Measurements from ENCODE around the gene SYNJ2. TPM values are rescaled to one million over a fixed set of nuclear protein-coding genes. Genes with fewer than 3 reads are reported as not detected.

Gene SYNJ2
- total RNA-seq, 5 donors from 2014 or later (not counting 1 experiment from before 2014, with no cell fraction given): 20.0 to 37.0 (median 22.3) TPM

GRCh38 chr6:157987788-157988699 lies 6.4 kb downstream of the SYNJ2 start:
- H3K27ac ChIP-seq (ENCODE audit: low read length): no peak overlapping the region
- 90% methylated on average over 15 of the region's 20 CpGs for WGBS (ENCODE audit: insufficient coverage)
- H3K4me1 Mint-ChIP-seq: peaks cover 62 to 72% (median 63%) of the 10 kb centered on the region in 3 donors
- no peaks in the 10 kb centered on the region for H3K27me3 ChIP-seq (replicated peaks in 1 of 2; ENCODE audit: control insufficient read depth in 2 of 2, extremely low read depth in 1 of 2, insufficient read depth in 2 of 2, low read length in 1 of 2)
- peaks cover 3% of the 10 kb centered on the region for H3K36me3 Mint-ChIP-seq
- H3K4me3 Mint-ChIP-seq: no peak overlapping the region
- H3K9me3 ChIP-seq: no peaks in the 10 kb centered on the region
- peak overlapping the region in 1 of 2 donors; percentile 56 for H3K27ac Mint-ChIP-seq
- H3K4me3 ChIP-seq (ENCODE audit: control insufficient read depth in 1 of 2, extremely low read depth in 1 of 2, low read length in 1 of 2): no peak overlapping the region
- H3K27me3 Mint-ChIP-seq: no peaks in the 10 kb centered on the region
- CTCF ChIA-PET: no interaction called here
- H3K36me3 ChIP-seq (ENCODE audit: control insufficient read depth in 2 of 2, extremely low read depth in 1 of 2, insufficient read depth in 1 of 2, low read length in 1 of 2): peaks cover 0 to 2% of the 10 kb centered on the region in 2 donors
- no peak for ATAC-seq (replicated peaks in 1 of 4)
- peaks cover 53 to 59% of the 10 kb centered on the region in 2 experiments for H3K4me1 ChIP-seq (ENCODE audit: control insufficient read depth in 1 of 2, extremely low read depth in 1 of 2, insufficient read depth in 2 of 2, low read length in 2 of 2)
- POLR2A ChIA-PET: no interaction called here
- no peaks in the 10 kb centered on the region for H3K9me3 Mint-ChIP-seq
- DNase-seq: no peak

- no peak overlapping the region for H3K4me3 ChIP-seq (ENCODE audit: control insufficient read depth in 1 of 2, extremely low read depth in 1 of 2, low read length in 1 of 2)
- WGBS (ENCODE audit: insufficient coverage): 90% methylated on average over 2 of the region's 8 CpGs
- peaks cover 49 to 58% of the 10 kb centered on the region in 2 experiments for H3K4me1 ChIP-seq (ENCODE audit: control insufficient read depth in 1 of 2, extremely low read depth in 1 of 2, insufficient read depth in 2 of 2, low read length in 2 of 2)
- Mint-ChIP-seq H3K4me1 (peaks cover 61 to 72% (median 63%) of the 10 kb centered on the region in 3 donors), H3K27me3 (no peaks in the 10 kb centered on the region), H3K36me3 (peaks cover 3% of the 10 kb centered on the region), H3K27ac (peak overlapping the region in 1 of 2 donors; percentile 56), H3K9me3 (no peaks in the 10 kb centered on the region), H3K4me3 (peak overlapping the region in 1 of 3 donors; percentile 82)
- peaks cover 0 to 2% of the 10 kb centered on the region in 2 donors for H3K36me3 ChIP-seq (ENCODE audit: control insufficient read depth in 2 of 2, extremely low read depth in 1 of 2, insufficient read depth in 1 of 2, low read length in 1 of 2)
- H3K27me3 ChIP-seq (replicated peaks in 1 of 2; ENCODE audit: control insufficient read depth in 2 of 2, extremely low read depth in 1 of 2, insufficient read depth in 2 of 2, low read length in 1 of 2): no peaks in the 10 kb centered on the region
- ChIA-PET CTCF (no interaction called here), POLR2A (no interaction called here)
- DNase-seq: no peak
- no peak overlapping the region for H3K27ac ChIP-seq (ENCODE audit: low read length)
- ATAC-seq (replicated peaks in 1 of 4): no peak
- H3K9me3 ChIP-seq: no peaks in the 10 kb centered on the region
These were observed 7.0 kb downstream of the SYNJ2 start for GRCh38 chr6:157988700-157989063.

GRCh38 chr6:157989541-157990289 lies 8.1 kb downstream of the SYNJ2 start:
- H3K27ac Mint-ChIP-seq: peak overlapping the region; percentile 94 to 96
- no peaks in the 10 kb centered on the region for H3K27me3 ChIP-seq (replicated peaks in 1 of 2; ENCODE audit: control insufficient read depth in 2 of 2, extremely low read depth in 1 of 2, insufficient read depth in 2 of 2, low read length in 1 of 2)
- ATAC-seq (replicated peaks in 1 of 4) (peak; percentile 11 to 25 (median 16)), DNase-seq (peak in 1 of 35 experiments; percentile 17)
- H3K4me1 ChIP-seq (ENCODE audit: control insufficient read depth in 1 of 2, extremely low read depth in 1 of 2, insufficient read depth in 2 of 2, low read length in 2 of 2): peaks cover 48 to 56% of the 10 kb centered on the region in 2 experiments
- peaks cover 60 to 71% (median 63%) of the 10 kb centered on the region in 3 donors for H3K4me1 Mint-ChIP-seq
- peak overlapping the region; percentile 15 to 20 for H3K4me3 ChIP-seq (ENCODE audit: control insufficient read depth in 1 of 2, extremely low read depth in 1 of 2, low read length in 1 of 2)
- H3K36me3 ChIP-seq (ENCODE audit: control insufficient read depth in 2 of 2, extremely low read depth in 1 of 2, insufficient read depth in 1 of 2, low read length in 1 of 2): peaks cover 0 to 2% of the 10 kb centered on the region in 2 donors
- H3K27me3 Mint-ChIP-seq: no peaks in the 10 kb centered on the region
- ChIA-PET POLR2A (no interaction called here), CTCF (no interaction called here)
- H3K36me3 Mint-ChIP-seq: peaks cover 3% of the 10 kb centered on the region
- peak overlapping the region; percentile 37 for H3K27ac ChIP-seq (ENCODE audit: low read length)
- no peaks in the 10 kb centered on the region for H3K9me3 Mint-ChIP-seq
- peak overlapping the region in 2 of 3 donors; percentile 75 to 82 for H3K4me3 Mint-ChIP-seq
- WGBS (ENCODE audit: insufficient coverage): 71% methylated on average over 21 of the region's 22 CpGs
- no peaks in the 10 kb centered on the region for H3K9me3 ChIP-seq

- Mint-ChIP-seq H3K4me1 (peaks cover 59 to 67% (median 66%) of the 10 kb centered on the region in 3 donors), H3K4me3 (peak overlapping the region; percentile 75 to 82 (median 76)), H3K27ac (peak overlapping the region; percentile 94 to 96), H3K9me3 (no peaks in the 10 kb centered on the region), H3K36me3 (peaks cover 3% of the 10 kb centered on the region), H3K27me3 (no peaks in the 10 kb centered on the region)
- Histone ChIP-seq H3K4me1 (ENCODE audit: control insufficient read depth in 1 of 2, extremely low read depth in 1 of 2, insufficient read depth in 2 of 2, low read length in 2 of 2) (peaks cover 44 to 50% of the 10 kb centered on the region in 2 experiments), H3K36me3 (ENCODE audit: control insufficient read depth in 2 of 2, extremely low read depth in 1 of 2, insufficient read depth in 1 of 2, low read length in 1 of 2) (peaks cover 0 to 2% of the 10 kb centered on the region in 2 donors), H3K27me3 (replicated peaks in 1 of 2; ENCODE audit: control insufficient read depth in 2 of 2, extremely low read depth in 1 of 2, insufficient read depth in 2 of 2, low read length in 1 of 2) (no peaks in the 10 kb centered on the region), H3K4me3 (ENCODE audit: control insufficient read depth in 1 of 2, extremely low read depth in 1 of 2, low read length in 1 of 2) (peak overlapping the region; percentile 15 to 20), H3K27ac (ENCODE audit: low read length) (peak overlapping the region; percentile 37), H3K9me3 (no peaks in the 10 kb centered on the region)
- WGBS (ENCODE audit: insufficient coverage): 55% methylated on average over 11 of the region's 15 CpGs
- ATAC-seq (replicated peaks in 1 of 4) (peak; percentile 80 to 84 (median 82)), DNase-seq (peak in 20 of 35 experiments; percentile 10 to 51 (median 32))
- ChIA-PET CTCF (no interaction called here), POLR2A (no interaction called here)
These were observed 8.8 kb downstream of the SYNJ2 start for GRCh38 chr6:157990321-157991066.

- no peak for ATAC-seq (replicated peaks in 1 of 4)
- Histone ChIP-seq H3K27ac (ENCODE audit: low read length) (no peak overlapping the region), H3K9me3 (no peaks in the 10 kb centered on the region), H3K27me3 (replicated peaks in 1 of 2; ENCODE audit: control insufficient read depth in 2 of 2, extremely low read depth in 1 of 2, insufficient read depth in 2 of 2, low read length in 1 of 2) (no peaks in the 10 kb centered on the region), H3K36me3 (ENCODE audit: control insufficient read depth in 2 of 2, extremely low read depth in 1 of 2, insufficient read depth in 1 of 2, low read length in 1 of 2) (peaks cover 0 to 2% of the 10 kb centered on the region in 2 donors), H3K4me3 (ENCODE audit: control insufficient read depth in 1 of 2, extremely low read depth in 1 of 2, low read length in 1 of 2) (no peak overlapping the region), H3K4me1 (ENCODE audit: control insufficient read depth in 1 of 2, extremely low read depth in 1 of 2, insufficient read depth in 2 of 2, low read length in 2 of 2) (peaks cover 40 to 46% of the 10 kb centered on the region in 2 experiments)
- Mint-ChIP-seq H3K4me3 (peak overlapping the region in 2 of 3 donors; percentile 75 to 82), H3K4me1 (peaks cover 58 to 71% (median 67%) of the 10 kb centered on the region in 3 donors), H3K36me3 (peaks cover 3% of the 10 kb centered on the region), H3K27me3 (no peaks in the 10 kb centered on the region), H3K27ac (peak overlapping the region; percentile 94 to 96), H3K9me3 (no peaks in the 10 kb centered on the region)
- WGBS (ENCODE audit: insufficient coverage): 96% methylated on average over 4 of the region's 11 CpGs
- no peak for DNase-seq
- CTCF ChIA-PET: no interaction called here
- POLR2A ChIA-PET: interaction anchor here in 1 of 2 donors (0.6 kb wide), 1 partner anchor 9 kb away, joined by 7 read pairs; no protein-coding TSS in a partner anchor
These were observed 9.4 kb downstream of the SYNJ2 start for GRCh38 chr6:157991067-157991432.

Measured in T-cell (primary cell).